C1 segment of cervical spinal cord (tissue), 14 donors: ENCODE data around the gene SLC51B.
"Not testable (repeated sequence)": the region's sequence is repeated elsewhere in the genome, so short reads cannot be mapped to it uniquely, and the experiment has no call there.

Source experiments
- DNase-seq, 14 donors: peaks; one replicate each; lab custom pipeline; 2025; lab: John Stamatoyannopoulos, UW

The SLC51B gene

GRCh38 chr15:65041787-65042186 is 3.4 kb upstream of the SLC51B start:
- no peak for DNase-seq

- no peak for DNase-seq
These were observed 2.3 kb upstream of the SLC51B start for GRCh38 chr15:65042776-65043327.

GRCh38 chr15:65044218-65044617 is 969 bp upstream of the SLC51B start:
- DNase-seq: not testable (repeated sequence)

- no peak for DNase-seq
These were observed 3.1 kb downstream of the SLC51B start for GRCh38 chr15:65048241-65048640.

- DNase-seq: peak in 12 of 14 donors; percentile 37 to 85 (median 76)
These were observed 4.2 kb downstream of the SLC51B start for GRCh38 chr15:65049418-65049840.

GRCh38 chr15:65050270-65050669 is 5.1 kb downstream of the SLC51B start:
- DNase-seq: no peak

- DNase-seq: no peak
These were observed 6.1 kb downstream of the SLC51B start for GRCh38 chr15:65051266-65051665.

GRCh38 chr15:65052956-65053355 is 7.8 kb downstream of the SLC51B start:
- DNase-seq: no peak

GRCh38 chr15:65054333-65055200 is 9.4 kb downstream of the SLC51B start:
- DNase-seq: peak in 13 of 14 donors; percentile 31 to 75 (median 58)

- no peak for DNase-seq
These were observed 10.1 kb downstream of the SLC51B start for GRCh38 chr15:65055201-65055870.

- DNase-seq: peak in 5 of 14 donors; percentile 18 to 62 (median 37)
These were observed 10.9 kb downstream of the SLC51B start for GRCh38 chr15:65056106-65056505.

- DNase-seq: no peak
These were observed 11.8 kb downstream of the SLC51B start for GRCh38 chr15:65056868-65057548.

- no peak for DNase-seq
These were observed 12.4 kb downstream of the SLC51B start for GRCh38 chr15:65057549-65057940.

- DNase-seq: peak in 6 of 14 donors; percentile 32 to 65 (median 46)
These were observed 13.5 kb downstream of the SLC51B start for GRCh38 chr15:65058394-65059368.

- no peak for DNase-seq
These were observed 14.2 kb downstream of the SLC51B start for GRCh38 chr15:65059369-65059750.

GRCh38 chr15:65059931-65060596 is 14.9 kb downstream of the SLC51B start:
- DNase-seq: peak in 1 of 14 donors; percentile 46

GRCh38 chr15:65060641-65061397 is 15.6 kb downstream of the SLC51B start:
- DNase-seq: peak in 11 of 14 donors; percentile 21 to 77 (median 48)

GRCh38 chr15:65062061-65062460 is 16.9 kb downstream of the SLC51B start:
- no peak for DNase-seq

GRCh38 chr15:65062726-65063125 is 17.5 kb downstream of the SLC51B start:
- DNase-seq: no peak
